ENCODE results near the gene ZNF362. TPM values are rescaled to one million over a fixed set of nuclear protein-coding genes. Genes with fewer than 3 reads are reported as not detected.
A peak's percentile ranks its signal among the peaks of the same experiment; 100 is the strongest.

ZNF362 gene
- total RNA-seq, 2 donors from 2014 or later: 25.3 to 55.4 TPM

DNA sequence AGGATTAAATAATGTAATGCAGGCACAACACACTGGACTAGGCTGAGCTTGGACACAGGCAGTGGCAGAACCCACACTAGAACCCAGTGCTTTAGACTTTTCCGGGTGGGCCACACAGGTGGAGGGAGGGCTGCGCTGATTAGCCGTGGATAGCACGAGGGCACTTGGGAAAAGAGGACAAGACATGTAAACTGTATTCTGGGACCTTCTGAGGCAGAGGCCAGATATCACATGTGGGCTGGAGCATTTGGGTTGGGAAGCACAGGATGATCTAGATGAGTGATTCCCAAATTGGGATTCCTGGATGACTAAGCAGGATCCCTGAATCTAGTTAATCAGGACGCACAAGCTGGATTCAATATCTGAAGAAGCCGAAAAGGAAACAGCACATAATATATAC lies 84.9 kb downstream of the ZNF362 start:
- no peak for ATAC-seq (ENCODE audit: insufficient number of reproducible peaks, low FRiP score, low read depth)
- H3K27me3 ChIP-seq (replicated peaks; ENCODE audit: insufficient read depth): no peaks in the 10 kb centered on the region
- TF ChIP-seq, protein P1, sequence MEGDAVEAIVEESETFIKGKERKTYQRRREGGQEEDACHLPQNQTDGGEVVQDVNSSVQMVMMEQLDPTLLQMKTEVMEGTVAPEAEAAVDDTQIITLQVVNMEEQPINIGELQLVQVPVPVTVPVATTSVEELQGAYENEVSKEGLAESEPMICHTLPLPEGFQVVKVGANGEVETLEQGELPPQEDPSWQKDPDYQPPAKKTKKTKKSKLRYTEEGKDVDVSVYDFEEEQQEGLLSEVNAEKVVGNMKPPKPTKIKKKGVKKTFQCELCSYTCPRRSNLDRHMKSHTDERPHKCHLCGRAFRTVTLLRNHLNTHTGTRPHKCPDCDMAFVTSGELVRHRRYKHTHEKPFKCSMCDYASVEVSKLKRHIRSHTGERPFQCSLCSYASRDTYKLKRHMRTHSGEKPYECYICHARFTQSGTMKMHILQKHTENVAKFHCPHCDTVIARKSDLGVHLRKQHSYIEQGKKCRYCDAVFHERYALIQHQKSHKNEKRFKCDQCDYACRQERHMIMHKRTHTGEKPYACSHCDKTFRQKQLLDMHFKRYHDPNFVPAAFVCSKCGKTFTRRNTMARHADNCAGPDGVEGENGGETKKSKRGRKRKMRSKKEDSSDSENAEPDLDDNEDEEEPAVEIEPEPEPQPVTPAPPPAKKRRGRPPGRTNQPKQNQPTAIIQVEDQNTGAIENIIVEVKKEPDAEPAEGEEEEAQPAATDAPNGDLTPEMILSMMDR (IDR thresholded peaks at IDR 0.05): no peak
- H3K4me1 ChIP-seq (ENCODE audit: control insufficient read depth in 1 of 2, low read depth in 2 of 2): peaks cover 96 to 100% of the 10 kb centered on the region in 2 donors
- H3K36me3 ChIP-seq: peaks cover 5% of the 10 kb centered on the region
- H3K27ac ChIP-seq: peak overlapping the region; percentile 95
- no peaks in the 10 kb centered on the region for H3K9me3 ChIP-seq
- H3K4me3 ChIP-seq: peak overlapping the region; percentile 20
- no peak for DNase-seq (ENCODE audit: low spot score)

- H3K27me3 ChIP-seq (replicated peaks; ENCODE audit: insufficient read depth): no peaks in the 10 kb centered on the region
- TF ChIP-seq, protein P1 (IDR thresholded peaks at IDR 0.05): no peak
- DNase-seq (ENCODE audit: low spot score): no peak
- peaks cover 5% of the 10 kb centered on the region for H3K36me3 ChIP-seq
- H3K9me3 ChIP-seq: no peaks in the 10 kb centered on the region
- peaks cover 87 to 98% of the 10 kb centered on the region in 2 donors for H3K4me1 ChIP-seq (ENCODE audit: control insufficient read depth in 1 of 2, low read depth in 2 of 2)
- H3K27ac ChIP-seq: peak overlapping the region; percentile 61 to 95
- ATAC-seq (ENCODE audit: insufficient number of reproducible peaks, low FRiP score, low read depth): no peak
- H3K4me3 ChIP-seq: peak overlapping the region; percentile 24
Measured at GRCh38 chr1:33342041-33342723, 85.9 kb downstream of the ZNF362 start.

DNA sequence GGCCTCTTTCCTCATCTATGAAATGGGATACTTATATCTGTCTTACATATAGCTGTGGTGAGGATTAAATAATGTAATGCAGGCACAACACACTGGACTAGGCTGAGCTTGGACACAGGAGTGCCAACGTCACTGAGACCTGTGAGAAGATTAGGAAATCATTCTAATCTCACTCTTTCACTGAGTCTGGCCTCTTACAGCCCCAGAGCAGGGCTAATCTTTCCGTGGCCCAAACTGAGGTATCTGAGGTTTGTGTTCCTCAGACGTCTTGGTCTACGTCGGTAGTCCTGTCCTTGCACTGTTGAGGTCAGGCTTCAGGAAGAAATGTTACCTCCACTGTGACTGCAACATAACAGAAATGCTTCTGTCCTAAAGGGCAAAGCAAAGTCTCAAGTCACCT lies 87.2 kb downstream of the ZNF362 start:
- Histone ChIP-seq H3K4me3 (no peak overlapping the region), H3K27ac (peak overlapping the region; percentile 95 to 97)
- TF ChIP-seq, protein P1 (IDR thresholded peaks at IDR 0.05): no peak

DNA sequence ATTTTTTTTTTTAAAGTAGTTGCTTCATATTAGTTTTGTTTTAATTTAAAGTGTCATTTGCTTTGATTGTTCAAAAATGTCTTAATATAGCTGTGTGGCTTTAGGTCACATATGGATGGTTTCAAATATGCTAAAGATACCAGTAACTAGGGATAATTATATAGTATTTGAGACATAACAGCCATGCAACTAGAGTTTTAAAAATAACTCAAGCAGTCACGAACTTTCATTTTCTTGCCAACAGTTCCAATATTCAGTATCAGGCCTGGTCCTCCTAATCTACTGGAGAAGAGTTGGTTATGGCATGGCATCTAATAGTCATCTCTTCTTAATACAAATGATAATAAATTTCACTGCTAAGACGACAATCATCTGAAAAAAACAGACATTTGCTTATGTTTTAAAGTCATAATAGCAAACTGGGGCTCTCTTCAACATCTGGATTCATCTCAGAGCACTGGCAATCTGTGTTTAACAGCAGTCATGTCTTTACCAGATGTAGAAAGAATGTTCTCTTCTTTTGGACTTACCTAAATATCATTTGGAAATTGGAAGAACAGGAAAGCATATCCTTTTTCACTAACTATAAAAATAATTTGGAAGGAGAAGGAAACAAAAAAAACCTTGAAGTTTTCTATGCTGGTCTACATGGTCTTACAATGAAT lies 88.7 kb downstream of the ZNF362 start:
- Histone ChIP-seq H3K27me3 (replicated peaks; ENCODE audit: insufficient read depth) (no peaks in the 10 kb centered on the region), H3K27ac (peak overlapping the region; percentile 95 to 97), H3K36me3 (peaks cover 5% of the 10 kb centered on the region), H3K4me3 (peak overlapping the region; percentile 96), H3K4me1 (ENCODE audit: control insufficient read depth in 1 of 2, low read depth in 2 of 2) (peaks cover 68 to 77% of the 10 kb centered on the region in 2 donors), H3K9me3 (no peaks in the 10 kb centered on the region)
- DNase-seq (ENCODE audit: low spot score) (no peak), ATAC-seq (ENCODE audit: insufficient number of reproducible peaks, low FRiP score, low read depth) (no peak)
- TF ChIP-seq, protein P1 (IDR thresholded peaks at IDR 0.05): no peak

More for the DNA sequence above, 87.2 kb downstream of the ZNF362 start:
- no peak for DNase-seq (ENCODE audit: low spot score)
- Histone ChIP-seq H3K27me3 (replicated peaks; ENCODE audit: insufficient read depth) (no peaks in the 10 kb centered on the region), H3K36me3 (peaks cover 5% of the 10 kb centered on the region), H3K9me3 (no peaks in the 10 kb centered on the region), H3K4me1 (ENCODE audit: control insufficient read depth in 1 of 2, low read depth in 2 of 2) (peaks cover 81 to 92% of the 10 kb centered on the region in 2 donors)
- no peak for ATAC-seq (ENCODE audit: insufficient number of reproducible peaks, low FRiP score, low read depth)

DNA sequence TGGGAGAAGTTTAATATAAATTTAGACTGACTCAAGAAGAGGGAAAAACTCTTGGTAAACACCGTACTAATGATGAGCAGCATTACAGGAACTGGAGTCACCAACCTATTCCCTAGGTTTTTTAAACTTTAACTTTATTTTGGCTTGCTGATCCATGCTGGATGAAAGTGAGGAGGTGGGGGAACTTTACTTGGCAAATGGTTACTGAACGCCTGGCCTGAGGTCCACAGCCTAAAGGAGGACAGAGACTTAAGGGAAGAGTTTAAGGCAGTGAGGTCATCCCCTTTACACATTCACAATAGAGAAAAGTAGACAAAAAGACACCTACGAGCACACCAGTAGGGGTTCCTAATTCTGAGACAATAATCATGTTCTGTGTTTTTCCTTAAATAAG lies 90.2 kb downstream of the ZNF362 start:
- Histone ChIP-seq H3K36me3 (peaks cover 2% of the 10 kb centered on the region), H3K27ac (peak overlapping the region; percentile 95 to 97), H3K27me3 (replicated peaks; ENCODE audit: insufficient read depth) (no peaks in the 10 kb centered on the region), H3K4me3 (peak overlapping the region; percentile 96), H3K4me1 (ENCODE audit: control insufficient read depth in 1 of 2, low read depth in 2 of 2) (peaks cover 53 to 71% of the 10 kb centered on the region in 2 donors), H3K9me3 (no peaks in the 10 kb centered on the region)
- ATAC-seq (ENCODE audit: insufficient number of reproducible peaks, low FRiP score, low read depth) (no peak), DNase-seq (ENCODE audit: low spot score) (no peak)
- TF ChIP-seq, protein P1 (IDR thresholded peaks at IDR 0.05): no peak

Data from thoracic aorta (tissue), 2 donors.